ENCODE results near the gene BET1L. TPM values are rescaled to one million over a fixed set of nuclear protein-coding genes. Genes with fewer than 3 reads are reported as not detected.

Gene BET1L
- total RNA-seq, 1 experiment from 2014 or later: 14.4 TPM

DNA sequence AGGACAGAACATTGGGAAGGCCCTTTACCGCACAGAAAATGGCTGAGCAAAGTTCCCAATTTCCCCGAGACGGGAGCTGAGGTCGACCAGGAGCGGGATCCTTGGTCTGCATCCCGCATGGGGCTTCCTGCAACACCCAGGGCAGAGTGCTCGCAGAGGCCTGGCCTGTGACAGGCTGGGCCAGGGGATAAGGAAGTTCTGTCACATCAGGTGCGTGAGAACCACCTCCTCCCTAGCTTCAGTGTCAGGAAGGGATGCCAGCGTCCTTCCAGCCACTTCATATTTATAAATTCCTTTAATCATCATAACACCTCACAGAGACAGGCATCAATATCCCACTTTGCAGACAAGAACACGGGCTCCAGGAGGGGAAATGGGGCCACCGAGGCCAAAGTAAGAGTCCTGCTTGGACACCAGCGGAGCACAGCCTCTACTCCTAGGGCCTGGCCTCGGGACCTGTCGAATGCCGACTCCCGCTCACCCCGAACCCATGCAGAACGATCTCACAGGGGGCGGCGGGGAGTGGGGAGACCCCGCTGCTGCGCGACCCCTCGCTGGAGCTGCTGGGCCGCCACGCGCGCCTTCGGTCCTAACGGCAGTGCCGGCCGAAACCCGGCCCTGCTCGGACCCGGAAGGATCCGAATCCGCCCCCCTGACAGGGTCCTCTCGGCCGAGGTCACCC lies 532 bp downstream of the BET1L start:
- Histone ChIP-seq H3K36me3 (ENCODE audit: low read depth, low read length) (peaks cover 27% of the 10 kb centered on the region; the same call in 1 of the 2 replicates), H3K4me1 (ENCODE audit: insufficient read depth, low read length) (peaks cover 23% of the 10 kb centered on the region), H2AFZ (ENCODE audit: low read length) (no peak overlapping the region; the same call in 1 of the 2 replicates), H3K27me3 (ENCODE audit: low read length) (no peaks in the 10 kb centered on the region), H3K9ac (ENCODE audit: low read length) (peak overlapping the region; percentile 98), H3K9me2 (replicated peaks; ENCODE audit: low read length) (no peaks in the 10 kb centered on the region), H3K4me2 (ENCODE audit: low read length) (peak overlapping the region; percentile 97), H3K9me3 (ENCODE audit: low read length) (no peaks in the 10 kb centered on the region), H3F3A (ENCODE audit: low read length, unreplicated experiment) (no peaks in the 10 kb centered on the region), H4K20me1 (ENCODE audit: low read length) (no peaks in the 10 kb centered on the region), H3K4me3 (ENCODE audit: low read length) (peak overlapping the region; percentile 91), H3K27ac (ENCODE audit: low read length) (peak overlapping the region; percentile 98), H3K79me2 (ENCODE audit: low read length) (peaks cover 61% of the 10 kb centered on the region)
- intact Hi-C loops (cut with micrococcal nuclease): loop anchor here (1.0 kb wide), 1 partner anchor 30 kb away; the partner anchor contains the start of genes PSMD13 and SIRT3
- ChIA-PET POLR2A (ENCODE audit: unreplicated experiment) (interaction anchor here (0.5 to 1.0 kb wide), 5 partner anchors 9 to 61 kb away, joined by 3 to 6 read pairs (median 3); no protein-coding TSS in a partner anchor), CTCF (interaction anchor here (0.7 kb wide), 1 partner anchor 10 kb away, joined by 3 read pairs; no protein-coding TSS in a partner anchor)
- BruUV-seq (replicated peaks): TSS peak; percentile 22
- TF ChIP-seq EZH2 (IDR thresholded peaks at IDR 0.05; ENCODE audit: low read length, unreplicated experiment): no peak
- no peak for TF ChIP-seq EZH2phosphoT487 (IDR thresholded peaks at IDR 0.05; ENCODE audit: borderline replicate concordance, low read length)
- no peak for TF ChIP-seq CTCF (conservative IDR thresholded peaks at IDR 0.05; ENCODE audit: low read depth, low read length)
- ATAC-seq: no peak
- DNase-seq: no peak

- intact Hi-C loops (cut with micrococcal nuclease): no loop called here
- no peaks in the 10 kb centered on the region for H3K9me3 ChIP-seq (ENCODE audit: low read length)
- peak overlapping the region; percentile 97 for H3K4me2 ChIP-seq (ENCODE audit: low read length)
- BruUV-seq (replicated peaks): no TSS peak
- TF ChIP-seq EZH2phosphoT487 (IDR thresholded peaks at IDR 0.05; ENCODE audit: borderline replicate concordance, low read length) (no peak), EZH2 (IDR thresholded peaks at IDR 0.05; ENCODE audit: low read length, unreplicated experiment) (no peak), CTCF (conservative IDR thresholded peaks at IDR 0.05; ENCODE audit: low read depth, low read length) (no peak)
- ChIA-PET POLR2A (ENCODE audit: unreplicated experiment) (interaction anchor here (0.6 kb wide), 1 partner anchor 29 kb away, joined by 3 read pairs; no protein-coding TSS in a partner anchor), CTCF (no interaction called here)
- no peaks in the 10 kb centered on the region for H3K27me3 ChIP-seq (ENCODE audit: low read length)
- H2AFZ ChIP-seq (ENCODE audit: low read length): no peak overlapping the region
- H3K36me3 ChIP-seq (ENCODE audit: low read depth, low read length): peaks cover 21% of the 10 kb centered on the region; the same call in 1 of the 2 replicates
- ATAC-seq (no peak), DNase-seq (no peak)
- no peaks in the 10 kb centered on the region for H3K9me2 ChIP-seq (replicated peaks; ENCODE audit: low read length)
- H3K79me2 ChIP-seq (ENCODE audit: low read length): peaks cover 55% of the 10 kb centered on the region
- peaks cover 23% of the 10 kb centered on the region for H3K4me1 ChIP-seq (ENCODE audit: insufficient read depth, low read length)
- H3K4me3 ChIP-seq (ENCODE audit: low read length): peak overlapping the region; percentile 91
- H3K27ac ChIP-seq (ENCODE audit: low read length): no peak overlapping the region
- H3K9ac ChIP-seq (ENCODE audit: low read length): peak overlapping the region; percentile 98
- H3F3A ChIP-seq (ENCODE audit: low read length, unreplicated experiment): no peaks in the 10 kb centered on the region
- H4K20me1 ChIP-seq (ENCODE audit: low read length): no peaks in the 10 kb centered on the region
These were observed 1.2 kb downstream of the BET1L start for GRCh38 chr11:206002-206384.

Measured in PC-3 (cell line).